Prostate gland (tissue), 2 donors: ENCODE measurements around the gene APOA1. TPM values are rescaled to one million over a fixed set of nuclear protein-coding genes. Genes with fewer than 3 reads are reported as not detected.

Experiments
- DNase-seq: peaks from one replicate; pipeline ENCODE4 v3.0.0-alpha.2; 2019; ENCODE audit warnings: low spot score
- H3K27ac ChIP-seq, 2 donors: fragments of 200-600 bp; sonication (generic); 2 replicates each; pipeline ENCODE4 v1.5.1; 2017 to 2019
- H3K27me3 ChIP-seq: fragments of 200-600 bp; sonication (generic); replicated peaks from 2 replicates; pipeline ENCODE4 v1.5.1; 2019; ENCODE audit not compliant: insufficient read depth
- H3K36me3 ChIP-seq, 2 donors: fragments of 200-600 bp; sonication (generic); 1 replicate in 1 of 2; 2 replicates in 1 of 2; pipeline versions ENCODE4 v1.5.1 to v1.8.1; 2017 to 2019
- H3K4me1 ChIP-seq: fragments of 200-600 bp; sonication (generic); replicated peaks from 2 replicates; pipeline ENCODE4 v1.5.1; 2019
- H3K4me3 ChIP-seq, 2 donors: fragments of 200-600 bp; sonication (generic); 2 replicates each; pipeline ENCODE4 v1.5.1; 2017 to 2019
- H3K9me3 ChIP-seq: fragments of 200-600 bp; sonication (generic); 2 replicates; pipeline ENCODE4 v1.5.1; 2017
- POLR2A ChIP-seq: fragments of 450-650 bp; IDR thresholded peaks from one replicate; pipeline ENCODE4 v1.6.1; 2016; ENCODE audit warnings: antibody characterized with exemption, mild to moderate bottlenecking
- POLR2AphosphoS5 ChIP-seq: sonication (generic); formaldehyde crosslinking; IDR thresholded peaks from one replicate; pipeline ENCODE4 v1.6.1; 2017; ENCODE audit warnings: antibody characterized with exemption
- WGBS: methylation state at CpG from one replicate; pipeline ENCODE4 v1.1.5; 2018; 5-methylcytosine and 5-hydroxymethylcytosine counted together
- intact Hi-C: fragments of 100-400 bp; cut with DNase I; formaldehyde crosslinking; loops from one replicate; pipeline ENCODE4 v1.14.2; 2022
- total RNA-seq, 2 donors: library from RNA; depleted of rRNA; stranded (reverse); fragments of >200 nt; gene quantifications; one replicate each; pipeline ENCODE4 v1.1.0, GENCODE V29; 2016
- TF ChIP-seq, protein P1 (sequence below), 4 experiments: fragments of 200-600 bp in 2 of 4; fragments of 450-650 bp in 2 of 4; sonication (generic) in 2 of 4; IDR thresholded peaks; 1 replicate in 3 of 4; 2 replicates in 1 of 4; pipeline ENCODE4 v1.5.1; 2016 to 2019; ENCODE audit warnings: antibody characterized with exemption in 4 of 4, mild to moderate bottlenecking in 2 of 4, moderate library complexity in 2 of 4

The APOA1 gene
- total RNA-seq, 2 donors from 2014 or later: 2,058 TPM; not detected in 1

DNA sequence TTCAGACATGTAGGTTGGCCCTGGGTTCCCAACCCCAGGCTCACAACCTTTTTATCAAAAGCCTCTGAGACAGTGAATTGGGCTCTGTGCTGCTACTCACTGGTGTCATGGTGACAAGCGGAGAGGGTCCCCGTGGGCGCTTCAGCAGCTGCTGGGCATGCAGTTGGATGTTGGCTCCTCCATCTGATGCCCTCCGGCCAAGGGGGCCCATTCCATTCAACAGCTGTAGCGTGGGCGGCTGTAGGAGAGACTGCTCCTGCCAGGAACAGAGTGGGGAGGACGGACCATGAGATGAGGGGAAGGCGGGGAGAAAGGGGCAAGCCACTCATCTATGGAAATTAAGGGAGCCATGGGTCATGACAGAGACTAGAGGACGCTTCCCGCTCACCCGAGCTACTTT is 36.0 kb upstream of the APOA1 start:
- Histone ChIP-seq H3K4me3 (no peak overlapping the region), H3K9me3 (no peaks in the 10 kb centered on the region), H3K27me3 (no peaks in the 10 kb centered on the region), H3K36me3 (peaks cover 0 to 8% of the 10 kb centered on the region in 2 donors), H3K4me1 (peaks cover 7% of the 10 kb centered on the region), H3K27ac (no peak overlapping the region)
- TF ChIP-seq, protein P1, sequence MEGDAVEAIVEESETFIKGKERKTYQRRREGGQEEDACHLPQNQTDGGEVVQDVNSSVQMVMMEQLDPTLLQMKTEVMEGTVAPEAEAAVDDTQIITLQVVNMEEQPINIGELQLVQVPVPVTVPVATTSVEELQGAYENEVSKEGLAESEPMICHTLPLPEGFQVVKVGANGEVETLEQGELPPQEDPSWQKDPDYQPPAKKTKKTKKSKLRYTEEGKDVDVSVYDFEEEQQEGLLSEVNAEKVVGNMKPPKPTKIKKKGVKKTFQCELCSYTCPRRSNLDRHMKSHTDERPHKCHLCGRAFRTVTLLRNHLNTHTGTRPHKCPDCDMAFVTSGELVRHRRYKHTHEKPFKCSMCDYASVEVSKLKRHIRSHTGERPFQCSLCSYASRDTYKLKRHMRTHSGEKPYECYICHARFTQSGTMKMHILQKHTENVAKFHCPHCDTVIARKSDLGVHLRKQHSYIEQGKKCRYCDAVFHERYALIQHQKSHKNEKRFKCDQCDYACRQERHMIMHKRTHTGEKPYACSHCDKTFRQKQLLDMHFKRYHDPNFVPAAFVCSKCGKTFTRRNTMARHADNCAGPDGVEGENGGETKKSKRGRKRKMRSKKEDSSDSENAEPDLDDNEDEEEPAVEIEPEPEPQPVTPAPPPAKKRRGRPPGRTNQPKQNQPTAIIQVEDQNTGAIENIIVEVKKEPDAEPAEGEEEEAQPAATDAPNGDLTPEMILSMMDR (IDR thresholded peaks at IDR 0.05): no peak
- TF ChIP-seq POLR2A: no peak
- no peak for TF ChIP-seq POLR2AphosphoS5
- intact Hi-C loops: loop anchor here (10.0 kb wide), 1 partner anchor 79 kb away; the partner anchor contains the start of gene APOA5
- WGBS: 92% methylated on average over 11 of the region's 11 CpGs
- no peak for DNase-seq

DNA sequence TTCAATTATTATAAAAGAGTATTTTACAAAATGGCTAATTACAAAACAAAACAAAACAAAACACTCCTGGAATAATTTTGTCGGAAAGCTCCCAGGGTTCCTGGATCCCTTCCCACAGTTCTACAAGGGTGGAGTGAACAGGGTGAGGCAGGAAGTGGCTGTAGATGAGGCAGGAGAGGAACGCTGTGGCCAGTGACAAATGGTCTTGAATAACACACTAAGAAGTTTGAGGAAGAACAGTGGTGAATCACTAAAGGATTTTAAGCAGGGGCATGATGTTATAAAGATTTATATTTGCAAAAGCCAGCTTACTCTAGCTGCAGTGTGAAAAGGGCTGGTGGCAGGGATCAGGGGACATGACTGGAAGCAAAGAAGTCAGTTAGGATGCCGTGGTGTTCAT is 33.8 kb upstream of the APOA1 start:
- Histone ChIP-seq H3K4me1 (peaks cover 7% of the 10 kb centered on the region), H3K4me3 (no peak overlapping the region), H3K9me3 (no peaks in the 10 kb centered on the region), H3K27ac (no peak overlapping the region), H3K36me3 (peaks cover 4 to 8% of the 10 kb centered on the region in 2 donors), H3K27me3 (no peaks in the 10 kb centered on the region)
- TF ChIP-seq POLR2AphosphoS5: no peak
- TF ChIP-seq, protein P1 (IDR thresholded peaks at IDR 0.05): no peak
- no peak for TF ChIP-seq POLR2A
- intact Hi-C loops: loop anchor here (10.0 kb wide), 1 partner anchor 76 kb away; the partner anchor contains the start of gene APOA5
- 70% methylated on average over 3 of the region's 3 CpGs for WGBS
- no peak for DNase-seq

DNA sequence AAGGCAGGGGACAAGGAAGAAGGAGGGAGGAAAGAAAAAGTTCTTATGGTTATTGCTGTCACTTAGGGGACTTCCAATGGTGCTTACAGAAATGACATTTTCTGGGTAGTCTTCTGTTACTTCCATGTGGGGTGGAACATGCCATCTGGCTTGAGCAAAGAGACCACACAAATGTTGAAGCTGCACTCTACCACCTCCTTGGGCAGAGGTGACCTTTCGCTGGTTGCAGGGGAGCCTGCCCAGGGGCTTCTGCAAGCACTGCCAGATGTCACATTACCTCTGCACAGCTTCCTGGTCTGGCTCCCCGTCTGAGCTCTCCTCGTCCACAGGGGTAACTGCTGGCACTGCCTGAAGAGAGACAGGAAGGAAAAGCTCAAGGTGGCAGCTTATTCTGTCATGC is 32.6 kb upstream of the APOA1 start:
- intact Hi-C loops: loop anchor here (10.0 kb wide), 1 partner anchor 75 kb away; the partner anchor contains the start of gene APOA5
- Histone ChIP-seq H3K4me3 (no peak overlapping the region), H3K27me3 (no peaks in the 10 kb centered on the region), H3K4me1 (peaks cover 7% of the 10 kb centered on the region), H3K36me3 (peaks cover 4 to 8% of the 10 kb centered on the region in 2 donors), H3K9me3 (no peaks in the 10 kb centered on the region), H3K27ac (peak overlapping the region; percentile 27 to 48)
- TF ChIP-seq, protein P1 (IDR thresholded peaks at IDR 0.05): no peak
- TF ChIP-seq POLR2AphosphoS5: no peak
- no peak for TF ChIP-seq POLR2A
- no peak for DNase-seq
- WGBS: 77% methylated on average over 3 of the region's 3 CpGs

DNA sequence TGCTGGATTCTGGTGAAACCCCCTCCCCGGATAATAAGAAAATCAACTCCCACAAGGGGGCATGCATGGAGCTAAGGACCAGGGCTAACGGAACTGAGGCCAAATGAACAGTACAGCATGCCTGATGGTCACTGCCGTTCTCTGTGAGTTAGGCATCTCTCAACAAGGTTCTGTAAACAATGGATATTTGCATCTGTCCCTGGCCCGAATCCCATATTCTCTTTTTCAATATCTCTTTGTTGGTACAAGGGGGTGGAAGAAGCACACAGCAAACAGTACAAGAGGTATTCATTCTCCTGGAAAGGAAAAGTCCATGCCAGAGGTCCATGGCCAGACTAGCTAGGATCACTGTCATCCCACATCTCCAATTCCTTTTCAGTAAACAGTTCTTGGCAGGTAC is 32.2 kb upstream of the APOA1 start:
- 49% methylated on average over 4 of the region's 4 CpGs for WGBS
- Histone ChIP-seq H3K4me1 (peaks cover 7% of the 10 kb centered on the region), H3K27me3 (no peaks in the 10 kb centered on the region), H3K4me3 (no peak overlapping the region), H3K27ac (peak overlapping the region; percentile 27 to 48), H3K36me3 (peaks cover 4 to 8% of the 10 kb centered on the region in 2 donors), H3K9me3 (no peaks in the 10 kb centered on the region)
- peak; percentile 65 for DNase-seq
- intact Hi-C loops: loop anchor here (10.0 kb wide), 1 partner anchor 75 kb away; the partner anchor contains the start of gene APOA5
- TF ChIP-seq POLR2A: no peak
- peak; percentile 86 for TF ChIP-seq POLR2AphosphoS5

DNA sequence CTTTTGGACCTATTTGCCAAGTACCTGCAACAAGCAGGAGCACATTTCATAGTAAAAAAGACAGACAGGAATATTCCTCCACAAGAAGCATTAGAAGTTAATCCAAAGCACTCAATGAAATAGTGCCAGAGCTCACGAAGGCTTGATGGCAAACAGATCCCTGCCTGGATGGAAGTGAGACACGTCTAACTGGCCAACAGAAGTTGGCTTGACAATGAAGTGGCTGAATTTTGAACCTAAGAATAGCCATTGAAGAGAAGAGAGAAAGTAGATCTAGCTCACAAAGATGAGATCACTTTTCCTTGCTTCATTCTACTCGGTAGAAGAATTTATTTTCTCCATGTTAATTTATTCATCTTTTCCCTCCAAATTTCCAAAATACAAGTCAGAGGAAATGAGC is 30.6 kb upstream of the APOA1 start:
- 81% methylated on average over 3 of the region's 3 CpGs for WGBS
- DNase-seq: no peak
- peaks cover under 1 to 4% of the 10 kb centered on the region in 2 donors for H3K36me3 ChIP-seq

More for the DNA sequence above, 30.6 kb upstream of the APOA1 start:
- intact Hi-C loops: no loop called here
- Histone ChIP-seq H3K4me1 (peaks cover 7% of the 10 kb centered on the region), H3K4me3 (no peak overlapping the region), H3K27ac (no peak overlapping the region), H3K27me3 (no peaks in the 10 kb centered on the region), H3K9me3 (no peaks in the 10 kb centered on the region)
- TF ChIP-seq, protein P1 (IDR thresholded peaks at IDR 0.05): no peak
- TF ChIP-seq POLR2A (no peak), POLR2AphosphoS5 (no peak)
